Urothelium cell line (cell line): ENCODE measurements around the gene SLC6A6.

Source experiments
- DNase-seq: peaks from one replicate; pipeline ENCODE4 v3.0.0; 2011; ENCODE audit warnings: low spot score, mixed read lengths
- FAIRE-seq: peaks from 2 replicates; lab custom pipeline; 2011; peaks lifted over from hg19 to GRCh38; lab: Jason Lieb, UNC

Gene SLC6A6

GRCh38 chr3:14371573-14372474 is 30.6 kb upstream of the SLC6A6 start:
- FAIRE-seq (no peak), DNase-seq (peak; percentile 87)

- no peak for FAIRE-seq
These were observed 29.8 kb upstream of the SLC6A6 start for GRCh38 chr3:14372587-14372986.

GRCh38 chr3:14373753-14374376 is 28.5 kb upstream of the SLC6A6 start:
- no peak for DNase-seq

More at GRCh38 chr3:14372587-14372986, 29.8 kb upstream of the SLC6A6 start:
- no peak for DNase-seq

GRCh38 chr3:14374444-14374883 is 27.9 kb upstream of the SLC6A6 start:
- DNase-seq: peak; percentile 49
- FAIRE-seq: peak; percentile 32

More at GRCh38 chr3:14373753-14374376, 28.5 kb upstream of the SLC6A6 start:
- FAIRE-seq: no peak

- FAIRE-seq: no peak
- DNase-seq: no peak
These were observed 27.2 kb upstream of the SLC6A6 start for GRCh38 chr3:14375192-14375591.

GRCh38 chr3:14376348-14377043 is 25.9 kb upstream of the SLC6A6 start:
- DNase-seq: no peak
- no peak for FAIRE-seq

GRCh38 chr3:14377044-14377837 is 25.2 kb upstream of the SLC6A6 start:
- FAIRE-seq (no peak), DNase-seq (no peak)

GRCh38 chr3:14377838-14378169 is 24.6 kb upstream of the SLC6A6 start:
- DNase-seq: no peak
- no peak for FAIRE-seq

- no peak for DNase-seq
- no peak for FAIRE-seq
These were observed 24.0 kb upstream of the SLC6A6 start for GRCh38 chr3:14378415-14378814.

GRCh38 chr3:14379843-14380242 is 22.6 kb upstream of the SLC6A6 start:
- DNase-seq (no peak), FAIRE-seq (no peak)

- FAIRE-seq: no peak
- no peak for DNase-seq
These were observed 16.2 kb upstream of the SLC6A6 start for GRCh38 chr3:14386254-14386653.

- DNase-seq (no peak), FAIRE-seq (no peak)
These were observed 14.2 kb upstream of the SLC6A6 start for GRCh38 chr3:14388201-14388600.

GRCh38 chr3:14389166-14389606 is 13.2 kb upstream of the SLC6A6 start:
- no peak for DNase-seq
- FAIRE-seq: no peak

GRCh38 chr3:14389716-14390115 is 12.7 kb upstream of the SLC6A6 start:
- FAIRE-seq: no peak
- no peak for DNase-seq

- DNase-seq (no peak), FAIRE-seq (no peak)
These were observed 11.4 kb upstream of the SLC6A6 start for GRCh38 chr3:14391033-14391432.

- DNase-seq (no peak), FAIRE-seq (no peak)
These were observed 10.2 kb upstream of the SLC6A6 start for GRCh38 chr3:14392231-14392630.

- FAIRE-seq: no peak
- DNase-seq: no peak
These were observed 9.5 kb upstream of the SLC6A6 start for GRCh38 chr3:14392803-14393319.

- FAIRE-seq (no peak), DNase-seq (no peak)
These were observed 8.8 kb upstream of the SLC6A6 start for GRCh38 chr3:14393440-14394106.

GRCh38 chr3:14396031-14396692 is 6.2 kb upstream of the SLC6A6 start:
- no peak for DNase-seq
- FAIRE-seq: no peak
